ENCODE data around the gene TNPO1.

Gene TNPO1

DNA sequence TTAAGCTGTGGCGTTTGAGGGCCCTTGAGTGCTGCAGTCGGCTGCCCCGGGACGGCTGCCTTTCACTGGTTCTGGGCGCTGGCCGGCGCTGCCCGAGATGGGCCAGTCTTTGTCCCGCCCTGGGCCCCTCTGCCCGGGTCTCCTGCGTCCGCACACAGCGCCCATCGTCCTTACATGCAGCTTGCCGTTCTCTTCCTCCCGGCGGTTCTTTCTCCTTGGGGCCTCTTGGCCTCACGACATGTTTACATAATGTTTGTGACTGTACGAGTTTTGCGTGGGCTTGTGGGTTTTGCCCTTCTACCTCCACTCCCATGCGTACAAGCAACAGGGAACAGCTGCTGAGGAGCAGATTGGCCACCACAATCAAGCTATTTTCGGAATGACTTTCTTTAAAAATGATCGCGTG is 618 bp downstream of the TNPO1 start:
- TF ChIP-seq, protein P1, sequence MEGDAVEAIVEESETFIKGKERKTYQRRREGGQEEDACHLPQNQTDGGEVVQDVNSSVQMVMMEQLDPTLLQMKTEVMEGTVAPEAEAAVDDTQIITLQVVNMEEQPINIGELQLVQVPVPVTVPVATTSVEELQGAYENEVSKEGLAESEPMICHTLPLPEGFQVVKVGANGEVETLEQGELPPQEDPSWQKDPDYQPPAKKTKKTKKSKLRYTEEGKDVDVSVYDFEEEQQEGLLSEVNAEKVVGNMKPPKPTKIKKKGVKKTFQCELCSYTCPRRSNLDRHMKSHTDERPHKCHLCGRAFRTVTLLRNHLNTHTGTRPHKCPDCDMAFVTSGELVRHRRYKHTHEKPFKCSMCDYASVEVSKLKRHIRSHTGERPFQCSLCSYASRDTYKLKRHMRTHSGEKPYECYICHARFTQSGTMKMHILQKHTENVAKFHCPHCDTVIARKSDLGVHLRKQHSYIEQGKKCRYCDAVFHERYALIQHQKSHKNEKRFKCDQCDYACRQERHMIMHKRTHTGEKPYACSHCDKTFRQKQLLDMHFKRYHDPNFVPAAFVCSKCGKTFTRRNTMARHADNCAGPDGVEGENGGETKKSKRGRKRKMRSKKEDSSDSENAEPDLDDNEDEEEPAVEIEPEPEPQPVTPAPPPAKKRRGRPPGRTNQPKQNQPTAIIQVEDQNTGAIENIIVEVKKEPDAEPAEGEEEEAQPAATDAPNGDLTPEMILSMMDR (IDR thresholded peaks at IDR 0.05) = no peak
- peak; percentile 83 for DNase-seq (ENCODE audit: low spot score)
- peak overlapping the region; percentile 98 to 99 for H3K27ac ChIP-seq
- H3K4me3 ChIP-seq = peak overlapping the region; percentile 95

DNA sequence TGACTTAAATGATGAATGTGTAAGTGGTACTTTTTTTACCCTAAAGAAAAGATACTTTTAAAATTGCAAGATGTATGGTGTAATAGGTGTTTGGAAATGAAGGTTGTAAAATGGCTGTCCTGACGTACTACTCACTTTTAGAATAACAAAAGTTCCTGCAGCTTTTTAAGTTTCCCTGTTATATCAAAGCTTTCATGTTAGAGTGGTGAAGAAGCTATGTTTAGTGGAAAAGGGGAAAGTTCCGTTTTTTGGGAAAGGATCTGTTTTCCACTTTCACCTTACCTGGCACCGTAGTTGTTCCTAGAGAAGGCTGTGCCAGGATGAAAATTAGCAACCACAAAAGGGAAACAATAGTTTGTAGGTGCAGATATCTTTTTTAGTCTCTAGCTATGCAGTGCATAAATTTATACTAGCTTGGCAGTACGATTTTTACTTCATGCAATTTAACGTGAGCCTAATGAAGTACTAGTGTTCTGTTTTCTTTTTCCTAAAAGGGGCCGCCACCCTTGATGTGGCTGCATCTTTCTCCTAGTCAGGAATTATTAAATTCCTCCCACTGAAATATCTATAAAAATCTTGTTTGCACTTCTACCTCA is 1.3 kb downstream of the TNPO1 start:
- DNase-seq (ENCODE audit: low spot score) = no peak
- H3K4me3 ChIP-seq = peak overlapping the region; percentile 95
- TF ChIP-seq, protein P1 (IDR thresholded peaks at IDR 0.05) = no peak
- peak overlapping the region; percentile 98 to 99 for H3K27ac ChIP-seq

DNA sequence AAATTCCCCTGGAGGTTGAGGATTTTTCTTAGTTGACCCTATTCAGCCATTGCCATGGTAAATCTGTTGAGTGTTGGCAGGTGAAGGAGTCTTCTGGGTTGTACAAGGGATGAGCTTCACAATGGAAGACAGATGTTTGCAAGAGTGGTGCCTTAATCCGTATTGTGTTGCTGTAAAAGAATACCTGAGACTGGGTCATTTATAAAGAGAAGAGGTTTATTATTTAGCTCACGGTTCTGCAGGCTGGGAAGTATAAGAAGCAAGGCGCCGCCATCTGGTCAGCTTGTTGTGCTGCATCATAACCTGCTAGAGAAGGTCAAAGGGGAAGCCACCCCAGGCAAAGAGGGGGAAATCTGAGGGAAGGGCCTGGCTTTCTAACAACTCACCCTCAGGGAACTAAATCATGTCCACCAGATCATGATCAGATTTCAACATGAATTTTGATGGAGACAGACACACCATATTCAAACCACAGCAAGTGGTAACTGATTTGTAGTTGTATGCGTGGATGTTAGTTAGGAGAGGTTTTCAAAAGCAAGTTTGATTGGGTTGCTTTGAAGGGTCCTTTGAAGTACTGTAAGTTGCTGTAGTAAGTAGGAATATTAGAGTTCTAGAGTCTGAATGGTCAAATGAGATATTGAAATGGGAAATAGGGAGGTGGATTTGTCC is 2.5 kb downstream of the TNPO1 start:
- H3K4me3 ChIP-seq = peak overlapping the region; percentile 95
- DNase-seq (ENCODE audit: low spot score) = no peak
- TF ChIP-seq, protein P1 (IDR thresholded peaks at IDR 0.05) = no peak
- no peak overlapping the region for H3K27ac ChIP-seq

GRCh38 chr5:72821776-72822175 is 5.3 kb downstream of the TNPO1 start:
- DNase-seq (ENCODE audit: low spot score) = no peak
- no peak overlapping the region for H3K4me3 ChIP-seq
- no peak overlapping the region for H3K27ac ChIP-seq
- TF ChIP-seq, protein P1 (IDR thresholded peaks at IDR 0.05) = no peak

- TF ChIP-seq, protein P1 (IDR thresholded peaks at IDR 0.05) = no peak
- H3K4me3 ChIP-seq = no peak overlapping the region
- H3K27ac ChIP-seq = no peak overlapping the region
- DNase-seq (ENCODE audit: low spot score) = no peak
Measured at GRCh38 chr5:72822944-72823343, 6.5 kb downstream of the TNPO1 start.

DNA sequence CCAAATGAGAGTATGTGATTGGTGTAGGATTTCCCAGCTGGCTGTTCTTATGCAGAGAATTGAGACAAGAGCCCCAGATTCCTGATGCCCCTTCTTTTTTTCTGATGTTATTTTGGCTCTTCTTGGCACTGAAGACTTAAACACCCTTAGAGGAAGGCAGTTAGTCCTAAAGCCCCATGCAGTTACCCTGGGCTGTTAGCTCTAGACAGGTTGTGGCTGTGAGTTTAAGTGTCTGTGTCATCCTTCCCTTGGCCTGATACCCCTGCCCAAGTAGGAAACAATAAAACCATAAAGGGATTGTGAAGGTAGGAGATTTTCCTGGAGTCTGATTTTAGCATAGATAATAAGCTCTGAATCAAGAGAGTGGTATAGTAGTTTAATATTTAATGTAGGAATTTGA is 13.2 kb downstream of the TNPO1 start:
- TF ChIP-seq, protein P1 (IDR thresholded peaks at IDR 0.05) = no peak
- DNase-seq (ENCODE audit: low spot score) = no peak
- H3K27ac ChIP-seq = no peak overlapping the region
- no peak overlapping the region for H3K4me3 ChIP-seq

GRCh38 chr5:72830362-72830761 is 13.9 kb downstream of the TNPO1 start:
- TF ChIP-seq, protein P1 (IDR thresholded peaks at IDR 0.05) = no peak

More at GRCh38 chr5:72830362-72830761, 13.9 kb downstream of the TNPO1 start:
- DNase-seq (ENCODE audit: low spot score) = no peak
- Histone ChIP-seq H3K27ac (no peak overlapping the region), H3K4me3 (no peak overlapping the region)
